Measurements from ENCODE around the gene MARCHF2. TPM values are rescaled to one million over a fixed set of nuclear protein-coding genes. Genes with fewer than 3 reads are reported as not detected.

Gene MARCHF2
- total and polyA plus RNA-seq, 9 of the 15 experiments (the other 6 are each of a cell fraction or from before 2014, with no cell fraction given), result 0.39 to 6.4 (median 2.2) TPM

- no peak for TF ChIP-seq PHF20 (IDR thresholded peaks at IDR 0.05; ENCODE audit: partially characterized antibody)
- TF ChIP-seq NCOR1 (IDR thresholded peaks at IDR 0.05), result peak; percentile 85
- no peak for TF ChIP-seq PRPF4 (IDR thresholded peaks at IDR 0.05; ENCODE audit: insufficient read depth, low read depth, low read length, poor library complexity, severe bottlenecking)
- 0 out of 2 replicates have a peak, but pooled peaks have one; percentile 4 for TF ChIP-seq JUND (IDR thresholded peaks at IDR 0.05; ENCODE audit: borderline replicate concordance, low read depth, low read length)
- TF ChIP-seq JUND (tag; IDR thresholded peaks at IDR 0.05; ENCODE audit: borderline replicate concordance, low read depth, low read length), result no peak
- TF ChIP-seq KDM1A (IDR thresholded peaks at IDR 0.05), result peak; percentile 90 to 91
- TF ChIP-seq TSC22D4 (tag; IDR thresholded peaks at IDR 0.05), result no peak
- TF ChIP-seq DEAF1 (CRISPR knock-in tag; IDR thresholded peaks at IDR 0.05), result no peak
- TF ChIP-seq ETS1 (conservative IDR thresholded peaks at IDR 0.05; ENCODE audit: control insufficient read depth, low read depth, low read length), result no peak
- TF ChIP-seq TAL1 (IDR thresholded peaks at IDR 0.05), result peak; percentile 87
- no peak for TF ChIP-seq MECOM (CRISPR knock-in tag; IDR thresholded peaks at IDR 0.05)
- no peak for TF ChIP-seq ZNF444 (CRISPR knock-in tag; IDR thresholded peaks at IDR 0.05)
- no peak for TF ChIP-seq PBX2 (CRISPR knock-in tag; IDR thresholded peaks at IDR 0.05; ENCODE audit: low read depth)
- TF ChIP-seq PBX2 (tag; conservative IDR thresholded peaks at IDR 0.05; ENCODE audit: low read depth), result no peak
- TF ChIP-seq MLX (CRISPR knock-in tag; conservative IDR thresholded peaks at IDR 0.05), result no peak
- no peak for TF ChIP-seq CREB5 (CRISPR knock-in tag; IDR thresholded peaks at IDR 0.05)
- no peak for TF ChIP-seq FUS (optimal IDR thresholded peaks at IDR 0.05; ENCODE audit: low read depth, low read length)
Observed at GRCh38 chr19:8387688-8388611, 25.2 kb upstream of the MARCHF2 start (continued).
